Chondrocyte (in vitro differentiated cells): ENCODE measurements around the gene DSCAML1. TPM values are rescaled to one million over a fixed set of nuclear protein-coding genes. Genes with fewer than 3 reads are reported as not detected.

Experiments used
- DNase-seq: peaks from one replicate; pipeline ENCODE4 v3.0.0; 2021; ENCODE audit warnings: mixed read lengths, low spot score
- H3K27ac Mint-ChIP-seq: one replicate; pipeline ENCODE4 v1.8.0; 2021; ENCODE audit warnings: mild to moderate bottlenecking, moderate library complexity, mixed read lengths; ENCODE audit not compliant: unreplicated experiment
- H3K27me3 Mint-ChIP-seq: 2 replicates; pipeline ENCODE4 v1.8.0; 2021; ENCODE audit warnings: low read depth, mixed read lengths
- H3K36me3 Mint-ChIP-seq: 2 replicates; pipeline ENCODE4 v1.8.0; 2021; ENCODE audit warnings: low read depth, mixed read lengths
- H3K4me1 Mint-ChIP-seq: 2 replicates; pipeline ENCODE4 v1.8.0; 2021; ENCODE audit warnings: low read depth, mild to moderate bottlenecking, mixed read lengths
- H3K4me3 Mint-ChIP-seq: one replicate; pipeline ENCODE4 v1.8.0; 2021; ENCODE audit warnings: mild to moderate bottlenecking, moderate library complexity, mixed read lengths; ENCODE audit not compliant: unreplicated experiment
- H3K9me3 Mint-ChIP-seq: 2 replicates; pipeline ENCODE4 v1.8.0; 2021; ENCODE audit warnings: low read depth, mixed read lengths
- total RNA-seq: library from RNA; stranded (reverse); gene quantifications from 3 replicates; pipeline ENCODE4 v1.2.1, GENCODE V29; 2021
- TF ChIP-seq, protein P1 (sequence below): fragments of 200-600 bp; sonication (generic); IDR thresholded peaks from 2 replicates; pipeline ENCODE4 v1.5.0; 2021; ENCODE audit warnings: antibody characterized with exemption, mild to moderate bottlenecking, moderate library complexity

Gene DSCAML1
- total RNA-seq, 1 donor from 2014 or later = not detected

DNA sequence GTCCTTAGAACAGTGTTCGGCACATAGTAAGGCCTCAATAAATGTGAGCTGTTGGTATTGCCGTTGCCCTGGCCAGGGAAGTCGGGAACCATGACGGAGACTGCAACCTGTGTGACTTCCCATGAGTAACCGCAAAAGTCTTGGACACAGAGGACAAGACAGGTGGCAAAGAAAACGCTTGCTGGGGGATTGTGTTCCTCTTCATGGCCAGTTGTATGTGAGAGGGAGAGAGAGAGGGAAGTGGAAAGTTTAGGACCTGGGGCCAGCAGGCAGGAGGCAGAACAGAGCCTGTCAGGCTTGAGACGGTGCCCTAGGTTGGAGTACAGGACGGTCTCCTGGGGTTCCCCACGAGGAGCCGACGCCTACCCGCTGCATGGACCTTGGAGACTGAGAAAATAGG is 379.2 kb downstream of the DSCAML1 start:
- H3K9me3 Mint-ChIP-seq = no peaks in the 10 kb centered on the region
- TF ChIP-seq, protein P1, sequence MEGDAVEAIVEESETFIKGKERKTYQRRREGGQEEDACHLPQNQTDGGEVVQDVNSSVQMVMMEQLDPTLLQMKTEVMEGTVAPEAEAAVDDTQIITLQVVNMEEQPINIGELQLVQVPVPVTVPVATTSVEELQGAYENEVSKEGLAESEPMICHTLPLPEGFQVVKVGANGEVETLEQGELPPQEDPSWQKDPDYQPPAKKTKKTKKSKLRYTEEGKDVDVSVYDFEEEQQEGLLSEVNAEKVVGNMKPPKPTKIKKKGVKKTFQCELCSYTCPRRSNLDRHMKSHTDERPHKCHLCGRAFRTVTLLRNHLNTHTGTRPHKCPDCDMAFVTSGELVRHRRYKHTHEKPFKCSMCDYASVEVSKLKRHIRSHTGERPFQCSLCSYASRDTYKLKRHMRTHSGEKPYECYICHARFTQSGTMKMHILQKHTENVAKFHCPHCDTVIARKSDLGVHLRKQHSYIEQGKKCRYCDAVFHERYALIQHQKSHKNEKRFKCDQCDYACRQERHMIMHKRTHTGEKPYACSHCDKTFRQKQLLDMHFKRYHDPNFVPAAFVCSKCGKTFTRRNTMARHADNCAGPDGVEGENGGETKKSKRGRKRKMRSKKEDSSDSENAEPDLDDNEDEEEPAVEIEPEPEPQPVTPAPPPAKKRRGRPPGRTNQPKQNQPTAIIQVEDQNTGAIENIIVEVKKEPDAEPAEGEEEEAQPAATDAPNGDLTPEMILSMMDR = no peak
- peaks cover 2% of the 10 kb centered on the region for H3K36me3 Mint-ChIP-seq
- peaks cover 3% of the 10 kb centered on the region for H3K27me3 Mint-ChIP-seq
- H3K27ac Mint-ChIP-seq = no peak overlapping the region
- no peak for DNase-seq
- no peaks in the 10 kb centered on the region for H3K4me1 Mint-ChIP-seq
- H3K4me3 Mint-ChIP-seq = no peak overlapping the region

DNA sequence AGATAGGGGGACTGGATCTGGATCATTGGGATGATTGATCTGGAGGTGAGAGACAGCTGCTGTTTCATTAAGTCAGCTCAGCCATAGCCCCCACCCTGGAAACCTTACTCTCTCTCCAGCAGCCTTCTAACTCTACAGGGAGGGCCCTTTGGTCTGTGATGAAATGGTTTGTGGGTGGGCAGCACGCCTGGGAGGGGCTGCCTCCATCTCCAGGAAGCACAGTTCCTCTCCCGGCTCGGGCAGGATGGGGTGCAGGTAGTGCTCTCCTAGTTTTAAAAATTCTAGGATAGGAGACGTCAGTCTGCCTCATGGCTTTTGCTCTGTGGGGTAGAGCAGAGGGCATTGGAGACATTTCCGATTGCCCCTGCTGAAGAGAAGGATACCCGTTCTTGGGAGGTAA is 379.7 kb downstream of the DSCAML1 start:
- peaks cover 3% of the 10 kb centered on the region for H3K27me3 Mint-ChIP-seq
- H3K4me1 Mint-ChIP-seq = no peaks in the 10 kb centered on the region
- TF ChIP-seq, protein P1 = no peak
- H3K27ac Mint-ChIP-seq = no peak overlapping the region
- H3K4me3 Mint-ChIP-seq = no peak overlapping the region
- peaks cover 2% of the 10 kb centered on the region for H3K36me3 Mint-ChIP-seq
- peak; percentile 56 for DNase-seq
- no peaks in the 10 kb centered on the region for H3K9me3 Mint-ChIP-seq

DNA sequence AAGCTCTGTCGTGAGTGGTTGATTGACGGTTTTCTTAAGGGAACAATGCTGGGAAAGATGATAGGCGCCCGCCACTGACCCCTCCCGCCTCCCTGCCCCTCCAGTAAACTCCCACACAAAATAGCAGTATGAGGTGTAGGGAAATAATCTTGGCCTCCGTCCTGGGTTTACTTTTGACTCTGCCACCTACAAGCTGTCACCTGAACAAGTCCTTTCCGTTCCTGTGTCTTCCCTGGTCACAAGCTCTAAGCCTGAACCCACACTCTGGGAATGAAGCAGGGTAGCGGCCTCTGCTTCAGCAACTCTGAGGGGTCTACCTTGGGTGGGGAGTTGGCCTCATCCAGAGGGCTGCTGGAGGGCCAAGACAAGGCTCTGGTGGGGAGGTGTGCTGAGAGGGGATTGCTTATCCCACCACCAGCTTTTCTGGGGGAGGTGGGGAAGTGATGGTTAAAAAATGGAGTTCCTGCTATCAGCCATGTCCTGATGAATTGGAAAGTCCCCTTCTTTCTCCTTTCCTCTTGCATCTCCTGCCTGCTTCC is 381.6 kb downstream of the DSCAML1 start:
- H3K4me3 Mint-ChIP-seq = no peak overlapping the region
- H3K9me3 Mint-ChIP-seq = no peaks in the 10 kb centered on the region
- DNase-seq = peak; percentile 47
- no peaks in the 10 kb centered on the region for H3K4me1 Mint-ChIP-seq
- H3K27me3 Mint-ChIP-seq = no peaks in the 10 kb centered on the region
- TF ChIP-seq, protein P1 = no peak
- peaks cover 2% of the 10 kb centered on the region for H3K36me3 Mint-ChIP-seq
- no peak overlapping the region for H3K27ac Mint-ChIP-seq

DNA sequence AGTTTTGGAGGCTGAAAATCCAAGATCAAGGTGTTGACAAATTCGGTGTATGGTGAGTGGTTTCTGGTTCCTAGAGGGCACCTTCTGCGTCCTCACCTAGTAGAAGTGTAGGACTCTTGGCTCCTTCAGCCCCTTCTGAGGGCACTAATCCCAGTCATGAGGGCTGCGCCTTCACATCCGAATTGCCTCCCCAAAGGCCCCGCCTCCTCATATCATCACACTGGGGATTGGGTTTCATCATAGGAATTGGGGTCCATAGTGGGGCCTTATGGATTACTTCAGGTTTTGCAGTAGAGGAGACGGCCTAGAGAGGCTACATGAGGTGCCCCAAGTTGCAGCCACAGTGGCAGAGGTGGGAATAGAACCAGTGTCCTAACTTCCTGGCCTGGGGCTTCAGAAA is 382.3 kb downstream of the DSCAML1 start:
- H3K36me3 Mint-ChIP-seq = peaks cover 6% of the 10 kb centered on the region
- H3K4me3 Mint-ChIP-seq = no peak overlapping the region
- no peaks in the 10 kb centered on the region for H3K27me3 Mint-ChIP-seq
- no peak overlapping the region for H3K27ac Mint-ChIP-seq
- H3K4me1 Mint-ChIP-seq = no peaks in the 10 kb centered on the region
- H3K9me3 Mint-ChIP-seq = no peaks in the 10 kb centered on the region
- TF ChIP-seq, protein P1 = no peak
- no peak for DNase-seq

DNA sequence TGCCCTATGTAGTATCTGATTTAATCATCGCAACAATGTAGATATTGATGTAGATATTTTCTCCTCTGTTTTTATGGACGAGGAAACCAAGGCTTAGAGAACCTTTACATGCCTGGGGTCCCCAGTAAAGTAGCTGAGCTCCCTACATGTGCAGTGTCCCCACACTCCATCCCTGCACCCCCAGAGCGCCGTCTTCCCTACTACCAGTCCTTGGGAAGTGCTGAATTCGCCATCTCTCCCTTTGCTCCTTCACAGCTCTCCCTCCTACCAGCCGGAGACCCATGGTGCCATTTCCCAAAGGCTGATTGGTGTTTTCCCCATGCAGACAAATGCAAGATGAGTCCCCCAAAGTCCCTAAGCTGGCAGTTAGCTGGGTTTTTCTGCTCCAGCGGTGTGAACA is 383.4 kb downstream of the DSCAML1 start:
- no peak overlapping the region for H3K4me3 Mint-ChIP-seq
- no peak for DNase-seq
- H3K36me3 Mint-ChIP-seq = peaks cover 14% of the 10 kb centered on the region
- H3K27me3 Mint-ChIP-seq = no peaks in the 10 kb centered on the region
- H3K4me1 Mint-ChIP-seq = no peaks in the 10 kb centered on the region
- H3K27ac Mint-ChIP-seq = no peak overlapping the region
- TF ChIP-seq, protein P1 = no peak
- H3K9me3 Mint-ChIP-seq = no peaks in the 10 kb centered on the region
